Stimulated activated CD4-positive, alpha-beta T cell treated with anti-CD3 and anti-CD28 coated beads, TNF-alpha, amount 100 ng/mL, for 1 hour (primary cell): ENCODE measurements around the gene DXO.
"Not testable (repeated sequence)": the region's sequence is repeated elsewhere in the genome, so short reads cannot be mapped to it uniquely, and the experiment has no call there.

Experiments used
- DNase-seq, 3 donors: peaks; one replicate each; pipeline ENCODE4 v3.0.0-alpha.2; 2020; ENCODE audit warnings: low read depth in 3 of 3, low spot score in 1 of 3

Gene DXO

DNA sequence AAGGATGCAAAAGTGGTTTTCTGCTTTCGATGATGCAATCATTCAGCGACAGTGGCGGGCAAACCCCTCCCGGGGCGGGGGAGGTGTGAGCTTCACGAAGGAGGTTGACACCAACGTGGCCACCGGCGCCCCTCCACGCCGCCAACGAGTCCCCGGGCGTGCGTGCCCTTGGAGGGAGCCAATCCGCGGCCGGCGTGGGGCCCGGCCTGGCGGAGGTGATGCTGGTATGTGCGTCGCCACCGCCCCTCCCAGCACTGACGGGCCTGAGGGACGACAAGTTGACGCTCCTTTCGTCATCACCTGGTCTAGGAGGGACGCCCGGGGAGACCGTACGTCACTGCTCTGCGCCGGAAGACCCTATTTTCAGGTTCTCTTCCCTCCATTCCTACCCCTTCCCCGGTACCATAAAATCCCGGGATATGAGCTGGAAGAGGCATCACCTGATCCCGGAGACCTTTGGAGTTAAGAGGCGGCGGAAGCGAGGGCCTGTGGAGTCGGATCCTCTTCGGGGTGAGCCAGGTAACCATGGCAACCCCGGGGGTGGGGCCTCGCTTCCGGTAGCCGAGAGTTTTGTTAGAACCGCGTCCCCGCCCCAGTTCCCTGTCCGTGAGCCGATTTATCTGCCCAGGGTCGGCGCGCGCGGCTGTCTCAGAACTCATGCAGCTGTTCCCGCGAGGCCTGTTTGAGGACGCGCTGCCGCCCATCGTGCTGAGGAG, at the start of gene DXO:
DXO (minus strand) TSS at position 146 of the 716 bp plus-strand sequence. CDS start 463 bp downstream, outside the sequence.
- DNase-seq, result peak; percentile 88 to 90 (median 90)

DNA sequence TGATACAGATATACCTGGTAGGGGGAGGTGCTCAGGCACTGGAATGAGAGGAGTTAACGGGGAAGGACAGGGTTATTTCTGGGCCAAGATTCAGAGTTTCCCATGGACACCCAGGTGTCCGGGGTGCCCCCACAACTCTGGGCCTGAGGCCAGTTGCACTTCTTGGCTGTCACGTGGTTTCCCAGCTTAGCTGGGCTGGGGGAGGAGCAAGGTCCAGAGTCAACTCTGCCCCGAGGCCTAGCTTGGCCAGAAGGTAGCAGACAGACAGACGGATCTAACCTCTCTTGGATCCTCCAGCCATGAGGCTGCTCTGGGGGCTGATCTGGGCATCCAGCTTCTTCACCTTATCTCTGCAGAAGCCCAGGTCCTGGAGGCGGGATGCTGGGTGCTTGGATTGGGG, 42.6 kb upstream of the DXO start, which contains the start of gene C4B:
C4B (plus strand) TSS at position 249 of the 400 bp plus-strand sequence; CDS start at position 300, 51 bp downstream.
- DNase-seq, result not testable (repeated sequence)

DNA sequence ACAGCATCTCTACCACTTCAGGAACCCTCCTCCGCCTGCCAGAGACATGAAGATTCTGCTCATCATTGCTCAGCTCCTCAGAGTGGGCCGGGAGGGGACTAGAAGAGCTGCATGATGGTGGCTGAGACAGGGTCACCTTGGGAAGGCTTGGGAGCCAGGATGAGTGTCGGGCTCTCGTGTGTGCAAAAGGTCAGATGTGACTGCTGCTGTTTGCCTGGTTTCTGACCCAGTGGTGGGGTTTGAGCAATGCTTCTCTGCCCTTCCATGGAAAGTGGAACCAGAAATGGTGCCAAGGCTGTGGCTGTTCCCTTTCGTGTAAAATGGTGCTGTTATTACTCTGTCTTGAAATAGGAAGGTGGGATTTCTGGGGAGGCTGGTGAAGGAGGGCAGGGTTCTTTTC, 41.8 kb upstream of the DXO start:
- not testable (repeated sequence) for DNase-seq

DNA sequence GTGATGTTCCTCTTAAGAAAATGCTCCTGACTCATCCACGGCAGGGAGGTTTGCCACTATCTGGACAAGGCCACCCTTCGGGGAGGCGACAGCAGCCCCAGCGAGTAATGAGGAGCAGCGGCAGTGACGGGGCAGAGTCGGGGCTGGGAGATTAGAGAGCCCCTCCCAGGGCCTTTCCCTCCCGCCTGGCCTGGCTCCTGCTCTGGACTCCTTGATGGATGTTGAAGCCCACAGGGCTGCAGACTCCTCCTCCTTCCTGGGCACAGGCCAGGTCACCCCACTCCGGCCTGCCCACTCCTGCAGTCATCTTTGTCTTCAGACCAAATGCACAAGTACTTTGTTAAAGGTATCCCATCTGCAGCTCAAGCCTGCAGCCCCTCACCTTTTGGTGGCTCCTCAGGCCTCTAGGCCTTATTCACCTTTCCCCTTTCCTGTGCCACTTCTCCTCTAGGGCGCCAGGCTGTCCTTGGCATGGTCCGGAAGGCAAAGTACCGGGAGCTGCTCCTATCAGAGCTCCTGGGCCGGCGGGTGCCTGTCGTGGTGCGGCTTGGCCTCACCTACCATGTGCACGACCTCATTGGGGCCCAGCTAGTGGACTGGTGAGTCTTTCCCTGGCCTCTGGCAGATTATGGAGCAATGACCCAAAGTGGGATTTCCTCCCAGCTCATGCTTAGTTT, 41.1 kb upstream of the DXO start:
- not testable (repeated sequence) for DNase-seq

DNA sequence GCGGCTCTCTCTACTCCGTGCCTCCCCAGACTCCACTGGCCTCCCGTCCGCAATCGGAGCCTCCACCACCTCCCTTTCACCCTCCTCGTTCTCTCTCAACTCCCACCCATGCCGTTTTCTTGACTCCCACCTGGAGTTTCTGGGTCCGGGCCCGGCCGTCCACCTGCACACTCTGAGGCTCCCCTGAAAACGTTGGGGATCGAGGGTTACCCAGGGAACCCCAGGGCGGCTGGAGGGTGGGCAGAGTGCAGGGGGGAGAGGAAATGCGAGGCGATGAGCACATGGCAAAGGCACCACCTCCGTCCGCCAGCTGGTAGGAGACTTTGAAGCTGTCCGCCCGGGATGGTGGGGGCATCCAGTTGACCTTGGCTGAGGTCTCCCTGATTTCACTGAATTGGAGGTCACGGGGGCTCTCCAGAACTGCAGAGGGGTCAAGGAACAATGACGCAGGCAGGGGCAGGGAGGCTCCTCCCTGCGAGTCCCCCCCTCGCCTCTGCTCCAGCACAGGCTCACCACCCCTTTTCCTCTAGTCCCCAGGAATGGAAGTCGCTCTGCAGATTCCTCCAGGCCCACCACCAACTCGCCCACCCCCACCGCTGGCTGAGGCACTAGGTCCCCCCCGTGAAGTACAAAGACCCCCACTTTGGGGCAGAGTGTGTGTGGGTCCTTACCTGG, 39.1 kb upstream of the DXO start:
- DNase-seq, result not testable (repeated sequence)

DNA sequence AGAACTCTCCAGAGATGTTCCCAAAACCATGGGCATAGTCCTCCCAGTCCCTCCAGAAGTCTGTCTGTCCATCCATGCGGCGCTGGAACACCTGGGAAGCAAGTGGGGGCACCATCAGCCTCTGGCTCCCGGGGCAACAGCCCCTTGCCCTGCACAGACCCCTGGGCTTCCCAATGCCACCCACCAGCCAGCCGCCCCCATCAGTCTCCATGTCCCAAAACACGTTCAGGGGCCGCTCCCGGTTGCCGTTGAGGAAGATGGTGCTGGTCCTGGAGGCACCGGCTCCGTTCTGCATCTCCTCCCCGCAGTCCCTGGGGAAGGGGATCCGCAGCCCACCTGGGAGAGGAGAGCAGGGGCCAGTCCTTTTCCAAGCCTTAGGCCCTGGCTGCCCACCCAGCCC, 37.6 kb upstream of the DXO start:
- DNase-seq, result not testable (repeated sequence)

DNA sequence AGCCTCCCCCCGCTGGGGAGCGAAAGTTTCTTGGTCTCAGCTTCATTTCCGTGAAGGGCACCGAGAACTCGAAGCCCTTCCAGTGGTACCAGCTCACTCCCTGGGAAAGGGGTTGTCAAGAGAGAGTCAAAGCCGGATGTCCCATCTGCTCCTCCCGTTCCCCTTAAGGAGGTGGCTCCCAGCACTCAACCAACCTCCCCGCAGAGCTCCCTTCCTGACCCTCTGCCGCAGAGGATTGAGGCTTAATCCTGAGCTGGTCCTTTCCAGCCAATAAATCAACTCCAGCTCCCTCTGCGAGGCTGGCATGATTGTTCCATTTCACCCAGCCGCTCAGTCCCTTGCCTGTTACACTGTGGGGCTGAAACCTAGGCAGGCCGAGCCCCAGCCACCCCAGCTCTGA, 36.7 kb upstream of the DXO start:
- DNase-seq, result not testable (repeated sequence)

DNA sequence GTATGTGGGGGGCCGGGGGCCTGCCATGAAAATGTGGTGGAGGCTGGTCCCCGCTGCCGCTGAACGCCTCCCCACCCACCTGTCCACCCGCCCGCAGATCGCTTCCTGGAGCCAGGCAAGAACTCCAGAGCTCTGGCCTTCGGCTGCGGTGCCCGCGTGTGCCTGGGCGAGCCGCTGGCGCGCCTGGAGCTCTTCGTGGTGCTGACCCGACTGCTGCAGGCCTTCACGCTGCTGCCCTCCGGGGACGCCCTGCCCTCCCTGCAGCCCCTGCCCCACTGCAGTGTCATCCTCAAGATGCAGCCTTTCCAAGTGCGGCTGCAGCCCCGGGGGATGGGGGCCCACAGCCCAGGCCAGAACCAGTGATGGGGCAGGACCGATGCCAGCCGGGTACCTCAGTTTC, 36.1 kb upstream of the DXO start:
- DNase-seq, result not testable (repeated sequence)

DNA sequence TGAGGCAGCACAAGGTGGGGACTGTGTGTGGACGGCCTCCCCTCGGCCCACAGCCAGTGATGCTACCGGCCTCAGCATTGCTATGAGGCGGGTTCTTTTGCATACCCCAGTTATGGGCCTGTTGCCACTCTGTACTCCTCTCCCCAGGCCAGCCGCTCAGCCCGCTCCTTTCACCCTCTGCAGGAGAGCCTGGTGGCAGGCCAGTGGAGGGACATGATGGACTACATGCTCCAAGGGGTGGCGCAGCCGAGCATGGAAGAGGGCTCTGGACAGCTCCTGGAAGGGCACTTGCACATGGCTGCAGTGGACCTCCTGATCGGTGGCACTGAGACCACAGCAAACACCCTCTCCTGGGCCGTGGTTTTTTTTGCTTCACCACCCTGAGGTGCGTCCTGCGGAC, 35.1 kb upstream of the DXO start:
- not testable (repeated sequence) for DNase-seq

DNA sequence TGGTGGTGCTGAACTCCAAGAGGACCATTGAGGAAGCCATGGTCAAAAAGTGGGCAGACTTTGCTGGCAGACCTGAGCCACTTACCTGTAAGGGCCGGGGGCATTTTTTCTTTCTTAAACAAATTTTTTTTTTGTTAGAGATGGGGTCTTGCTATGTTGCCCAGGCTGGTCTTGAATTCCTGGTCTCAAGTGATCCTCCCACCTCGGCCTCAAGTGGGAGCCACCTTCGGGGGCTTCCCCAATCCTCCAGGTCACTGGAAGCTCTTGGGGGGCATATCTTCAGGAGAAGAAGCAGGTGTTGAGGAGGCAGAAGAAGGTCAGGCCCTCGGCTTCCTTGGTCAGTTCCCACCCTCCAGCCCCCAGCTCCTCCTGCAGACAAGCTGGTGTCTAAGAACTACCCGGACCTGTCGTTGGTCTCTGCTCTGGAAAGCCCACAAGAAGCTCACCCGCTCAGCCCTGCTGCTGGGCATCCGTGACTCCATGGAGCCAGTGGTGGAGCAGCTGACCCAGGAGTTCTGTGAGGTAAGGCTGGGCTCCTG, 34.1 kb upstream of the DXO start:
- DNase-seq, result not testable (repeated sequence)

DNA sequence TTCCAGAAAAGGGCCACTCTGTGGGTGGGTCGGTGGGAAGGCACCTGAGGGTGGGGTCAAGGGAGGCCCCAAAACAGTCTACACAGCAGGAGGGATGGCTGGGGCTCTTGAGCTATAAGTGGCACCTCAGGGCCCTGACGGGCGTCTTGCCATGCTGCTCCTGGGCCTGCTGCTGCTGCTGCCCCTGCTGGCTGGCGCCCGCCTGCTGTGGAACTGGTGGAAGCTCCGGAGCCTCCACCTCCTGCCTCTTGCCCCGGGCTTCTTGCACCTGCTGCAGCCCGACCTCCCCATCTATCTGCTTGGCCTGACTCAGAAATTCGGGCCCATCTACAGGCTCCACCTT, 33.6 kb upstream of the DXO start:
- not testable (repeated sequence) for DNase-seq

DNA sequence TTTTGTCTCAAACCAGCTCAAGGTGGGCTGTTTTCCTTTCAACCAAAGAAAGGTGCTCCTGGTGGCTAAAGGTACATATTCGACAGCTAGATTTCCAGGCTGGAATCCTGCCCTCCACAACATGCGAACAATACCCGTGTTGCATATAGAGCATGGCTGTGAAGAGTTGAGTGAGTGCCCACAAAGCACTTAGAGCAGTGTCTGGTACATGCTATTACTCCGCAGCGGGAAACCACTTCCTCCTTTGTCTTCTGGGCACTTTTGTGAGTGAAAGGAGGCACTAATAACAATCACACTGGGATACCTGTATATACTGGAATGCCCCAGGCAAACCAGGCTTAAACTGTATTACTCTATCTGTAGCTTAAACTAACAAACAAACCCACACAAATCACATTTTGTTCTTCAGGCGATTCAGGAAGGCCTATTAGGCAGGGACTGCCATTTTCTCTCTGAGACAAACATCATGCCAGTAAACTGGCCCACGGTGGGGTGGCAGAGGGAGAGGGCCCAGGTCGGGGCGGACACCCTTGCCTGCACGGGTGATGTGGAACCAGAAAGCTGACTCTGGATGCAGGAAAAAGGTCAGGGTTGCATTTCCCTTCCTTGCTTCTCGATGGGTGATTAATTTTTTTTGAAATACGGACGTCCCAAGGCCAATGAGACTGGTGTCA, 33.1 kb upstream of the DXO start:
- not testable (repeated sequence) for DNase-seq

DNA sequence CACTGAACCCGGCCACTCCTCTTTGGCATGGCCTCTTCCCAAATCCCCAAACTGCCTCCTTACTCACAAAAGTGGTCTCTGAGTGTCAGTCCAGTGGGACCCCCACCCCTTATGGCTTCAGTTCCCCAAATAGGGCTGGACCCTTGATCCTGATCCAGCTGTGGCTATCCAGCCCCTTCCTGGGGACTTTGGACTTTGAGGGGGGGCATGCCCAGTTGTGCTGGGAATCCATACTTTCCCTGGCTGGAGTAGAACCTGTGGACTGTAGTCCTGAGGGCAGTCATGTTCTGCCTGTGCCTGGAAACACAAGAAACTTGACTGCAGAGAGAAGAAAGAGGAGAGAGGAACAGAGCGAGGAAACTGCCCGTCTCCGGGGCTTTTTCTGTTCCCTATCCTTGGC, 32.5 kb upstream of the DXO start:
- not testable (repeated sequence) for DNase-seq

DNA sequence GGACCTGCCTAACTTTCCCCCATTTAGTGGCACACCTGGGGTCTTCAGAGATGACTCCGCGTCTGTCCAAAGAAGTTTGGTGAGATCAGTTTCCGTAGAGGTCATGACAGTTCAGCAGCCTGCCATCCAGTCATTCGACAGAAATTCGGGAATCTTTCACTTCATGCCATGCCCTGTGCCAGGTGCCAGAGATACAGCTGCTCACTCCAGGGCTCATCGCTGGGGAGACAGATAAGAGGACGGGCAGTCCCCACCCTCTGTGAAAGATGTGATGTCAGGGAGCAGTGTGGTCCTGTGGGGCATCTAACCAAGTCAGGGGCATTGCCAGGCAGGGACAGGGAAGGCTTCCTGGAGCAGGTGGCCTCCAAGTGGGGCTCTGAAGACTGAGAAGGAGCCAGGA, 31.4 kb upstream of the DXO start:
- not testable (repeated sequence) for DNase-seq

DNA sequence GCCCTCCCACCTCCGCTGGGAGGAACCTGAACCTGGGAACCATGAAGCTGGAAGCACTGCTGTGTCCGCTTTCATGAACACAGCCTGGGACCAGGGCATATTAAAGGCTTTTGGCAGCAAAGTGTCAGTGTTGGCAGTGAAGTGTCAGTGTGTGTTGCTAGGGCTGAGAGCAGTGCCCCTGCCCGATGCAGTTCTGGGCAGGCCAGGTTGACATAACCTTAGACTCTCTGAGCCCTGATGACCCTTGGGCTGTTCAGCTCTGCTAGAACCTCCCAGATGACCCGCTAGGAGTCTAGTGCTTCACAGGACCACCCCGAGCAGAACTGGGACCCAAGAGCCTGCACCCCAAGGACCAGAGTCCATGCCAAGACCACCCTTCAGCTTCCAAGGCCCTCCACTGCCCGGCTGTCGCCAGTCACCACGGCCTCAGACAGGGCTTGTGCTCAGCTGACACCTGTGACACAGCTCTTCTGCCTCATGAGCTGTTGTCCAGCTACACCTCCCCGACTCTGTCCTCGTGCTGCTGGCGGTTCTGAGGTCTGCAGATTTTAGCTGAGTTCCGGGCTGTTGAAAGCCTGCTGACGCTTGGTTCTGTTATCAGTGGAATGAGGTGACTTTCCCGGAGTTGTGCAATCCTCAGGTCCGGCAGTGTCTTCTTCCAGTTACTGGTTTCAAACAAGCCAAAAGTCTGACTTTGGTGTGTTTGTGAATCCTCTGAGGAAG, 30.8 kb upstream of the DXO start:
- DNase-seq, result not testable (repeated sequence)

DNA sequence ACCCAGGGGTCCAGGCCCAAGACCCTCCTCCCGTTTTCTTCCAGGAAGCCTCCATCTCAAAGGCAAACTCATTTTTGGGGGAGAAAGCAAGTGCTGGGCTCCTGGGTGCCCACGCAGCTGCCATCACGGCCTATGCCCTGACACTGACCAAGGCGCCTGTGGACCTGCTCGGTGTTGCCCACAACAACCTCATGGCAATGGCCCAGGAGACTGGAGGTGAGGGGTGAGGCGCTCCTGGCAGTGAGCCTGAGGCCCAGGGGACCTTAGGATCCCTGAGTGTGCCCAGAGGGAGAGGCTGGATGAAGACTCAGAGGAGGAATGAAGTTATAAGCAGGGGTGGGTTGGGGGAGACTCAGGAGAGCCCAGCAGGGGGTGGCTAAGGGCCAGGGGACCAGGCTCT, 24.4 kb upstream of the DXO start:
- DNase-seq, result not testable (repeated sequence)

DNA sequence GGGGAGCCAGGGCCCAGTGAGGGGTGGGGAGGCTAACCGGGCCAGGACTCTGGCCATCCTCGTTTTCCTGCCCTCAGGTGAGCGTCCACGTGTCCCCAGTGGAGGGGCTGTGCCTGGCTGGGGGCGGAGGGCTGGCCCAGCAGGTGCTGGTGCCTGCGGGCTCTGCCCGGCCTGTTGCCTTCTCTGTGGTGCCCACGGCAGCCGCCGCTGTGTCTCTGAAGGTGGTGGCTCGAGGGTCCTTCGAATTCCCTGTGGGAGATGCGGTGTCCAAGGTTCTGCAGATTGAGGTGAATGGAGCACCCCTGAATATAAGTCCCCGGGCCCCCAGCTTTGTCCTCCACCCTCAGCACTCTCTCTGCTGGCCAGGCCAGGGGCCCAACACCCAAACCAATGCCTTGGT, 22.5 kb upstream of the DXO start:
- not testable (repeated sequence) for DNase-seq

DNA sequence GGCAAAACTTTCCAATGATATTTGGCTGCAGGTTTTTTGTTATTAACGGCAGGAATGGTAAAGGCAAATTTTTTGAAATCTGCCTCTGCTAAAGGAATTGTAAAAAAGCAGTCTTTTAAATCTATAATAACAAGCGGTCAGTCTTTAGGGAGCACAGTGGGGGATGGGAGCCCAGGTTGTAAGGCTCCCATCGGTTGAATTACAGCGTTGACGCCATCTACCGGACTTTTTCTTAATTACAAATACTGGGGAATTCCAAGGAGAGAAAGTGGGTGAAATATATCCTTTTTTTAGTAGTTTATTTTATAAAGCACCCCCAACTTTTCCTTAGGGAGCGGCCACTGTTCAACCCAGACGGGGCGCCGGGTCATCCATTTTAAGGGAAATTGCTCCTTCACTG, 17.4 kb upstream of the DXO start:
- not testable (repeated sequence) for DNase-seq

DNA sequence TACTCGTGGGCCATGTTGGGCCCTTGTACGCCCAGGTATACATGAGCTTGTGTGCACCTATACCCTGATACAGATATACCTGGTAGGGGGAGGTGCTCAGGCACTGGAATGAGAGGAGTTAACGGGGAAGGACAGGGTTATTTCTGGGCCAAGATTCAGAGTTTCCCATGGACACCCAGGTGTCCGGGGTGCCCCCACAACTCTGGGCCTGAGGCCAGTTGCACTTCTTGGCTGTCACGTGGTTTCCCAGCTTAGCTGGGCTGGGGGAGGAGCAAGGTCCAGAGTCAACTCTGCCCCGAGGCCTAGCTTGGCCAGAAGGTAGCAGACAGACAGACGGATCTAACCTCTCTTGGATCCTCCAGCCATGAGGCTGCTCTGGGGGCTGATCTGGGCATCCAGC, 9.8 kb upstream of the DXO start, which contains the start of gene C4A:
C4A (plus strand) TSS at position 314 of the 400 bp plus-strand sequence; CDS start at position 365, 51 bp downstream.
- DNase-seq, result not testable (repeated sequence)

DNA sequence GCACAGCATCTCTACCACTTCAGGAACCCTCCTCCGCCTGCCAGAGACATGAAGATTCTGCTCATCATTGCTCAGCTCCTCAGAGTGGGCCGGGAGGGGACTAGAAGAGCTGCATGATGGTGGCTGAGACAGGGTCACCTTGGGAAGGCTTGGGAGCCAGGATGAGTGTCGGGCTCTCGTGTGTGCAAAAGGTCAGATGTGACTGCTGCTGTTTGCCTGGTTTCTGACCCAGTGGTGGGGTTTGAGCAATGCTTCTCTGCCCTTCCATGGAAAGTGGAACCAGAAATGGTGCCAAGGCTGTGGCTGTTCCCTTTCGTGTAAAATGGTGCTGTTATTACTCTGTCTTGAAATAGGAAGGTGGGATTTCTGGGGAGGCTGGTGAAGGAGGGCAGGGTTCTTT, 9.1 kb upstream of the DXO start:
- not testable (repeated sequence) for DNase-seq
